HG03045 (cell line): ENCODE results near the gene ADAMTS6.

Source experiments
- ATAC-seq: cut with Tn5 transposase; IDR thresholded peaks from one replicate; pipeline ENCODE4 v1.9.1; 2021; ENCODE audit warnings: mild to moderate bottlenecking, moderate library complexity; ENCODE audit not compliant: unreplicated experiment

The ADAMTS6 gene

GRCh38 chr5:65152131-65152530 is 329.6 kb downstream of the ADAMTS6 start:
- no peak for ATAC-seq

- no peak for ATAC-seq
Observed at GRCh38 chr5:65151614-65152013, 330.1 kb downstream of the ADAMTS6 start.

- no peak for ATAC-seq
Observed at GRCh38 chr5:65150599-65151304, 331.0 kb downstream of the ADAMTS6 start.

GRCh38 chr5:65149827-65150226 is 331.9 kb downstream of the ADAMTS6 start:
- no peak for ATAC-seq

GRCh38 chr5:65144136-65144871 is 337.4 kb downstream of the ADAMTS6 start:
- no peak for ATAC-seq

- no peak for ATAC-seq
Observed at GRCh38 chr5:65142511-65143011, 339.2 kb downstream of the ADAMTS6 start.

- ATAC-seq = no peak
Observed at GRCh38 chr5:65142016-65142415, 339.7 kb downstream of the ADAMTS6 start.

GRCh38 chr5:65141493-65141892 is 340.2 kb downstream of the ADAMTS6 start:
- no peak for ATAC-seq

- ATAC-seq = no peak
Observed at GRCh38 chr5:65137631-65138030, 344.1 kb downstream of the ADAMTS6 start.

GRCh38 chr5:65133477-65134110 is 348.1 kb downstream of the ADAMTS6 start:
- ATAC-seq = no peak

- no peak for ATAC-seq
Observed at GRCh38 chr5:65132386-65132785, 349.3 kb downstream of the ADAMTS6 start.

GRCh38 chr5:65128226-65128625 is 353.5 kb downstream of the ADAMTS6 start:
- no peak for ATAC-seq

GRCh38 chr5:65127161-65127901 is 354.4 kb downstream of the ADAMTS6 start:
- ATAC-seq = no peak

GRCh38 chr5:65126542-65127069 is 355.1 kb downstream of the ADAMTS6 start:
- no peak for ATAC-seq

GRCh38 chr5:65125591-65126541 is 355.9 kb downstream of the ADAMTS6 start:
- no peak for ATAC-seq

GRCh38 chr5:65121880-65122436 is 359.8 kb downstream of the ADAMTS6 start:
- ATAC-seq = no peak

GRCh38 chr5:65120371-65120967 is 361.3 kb downstream of the ADAMTS6 start:
- no peak for ATAC-seq

- ATAC-seq = no peak
Observed at GRCh38 chr5:65117525-65117924, 364.2 kb downstream of the ADAMTS6 start.

- ATAC-seq = no peak
Observed at GRCh38 chr5:65113771-65114170, 367.9 kb downstream of the ADAMTS6 start.
